Measurements from ENCODE around the gene TMEM263.

- TF ChIP-seq POLR2AphosphoS5 (IDR thresholded peaks at IDR 0.05; ENCODE audit: insufficient read depth, low read depth, low read length) (no peak), CTCF (IDR thresholded peaks at IDR 0.05; ENCODE audit: extremely low read depth in 1 of 2, insufficient read depth in 1 of 2, low read depth in 1 of 2, low read length in 2 of 2) (no peak), POLR2A (IDR thresholded peaks at IDR 0.05; ENCODE audit: low read depth, low read length) (no peak), EZH2 (IDR thresholded peaks at IDR 0.05; ENCODE audit: borderline replicate concordance, low read depth, low read length, severe bottlenecking) (no peak), FOS (IDR thresholded peaks at IDR 0.05; ENCODE audit: borderline replicate concordance, insufficient read depth, low read length) (no peak), JUN (IDR thresholded peaks at IDR 0.05; ENCODE audit: borderline replicate concordance, insufficient read depth, insufficient read length, low read depth) (no peak), MYC (IDR thresholded peaks at IDR 0.05; ENCODE audit: low read depth, low read length) (no peak)
Measured at GRCh38 chr12:106987846-106988245, 32.1 kb downstream of the TMEM263 start.
